HepG2 (cell line): ENCODE results near the gene ZFP69B. TPM values are rescaled to one million over a fixed set of nuclear protein-coding genes. Genes with fewer than 3 reads are reported as not detected.

ENCODE experiments used
- BORCS8-MEF2B ChIP-seq: sonication (generic); formaldehyde crosslinking; IDR thresholded peaks from 2 replicates; pipeline ENCODE4 v1.8.0; 2022; ENCODE audit warnings: mild to moderate bottlenecking, missing genetic modification reagents
- CHD2 ChIP-seq: IDR thresholded peaks from 2 replicates; pipeline ENCODE4 v1.6.1; 2011; ENCODE audit warnings: low read depth, low read length, improper control_type of control experiment
- FIP1L1 ChIP-seq: fragments of 200-400 bp; formaldehyde crosslinking; IDR thresholded peaks from 2 replicates; pipeline ENCODE4 v1.6.1; 2018; ENCODE audit warnings: low read depth, mild to moderate bottlenecking, low read length, moderate library complexity, borderline replicate concordance; ENCODE audit not compliant: insufficient read depth
- RCOR2 ChIP-seq: IDR thresholded peaks from 2 replicates; pipeline ENCODE4 v1.6.1; 2016; ENCODE audit warnings: missing biosample characterization, missing genetic modification reagents
- ZNF138 ChIP-seq: sonication (generic); formaldehyde crosslinking; IDR thresholded peaks from 2 replicates; pipeline ENCODE4 v1.5.0; 2020; ENCODE audit warnings: mild to moderate bottlenecking, low read depth, missing genetic modification reagents
- ZNF501 ChIP-seq: sonication (generic); formaldehyde crosslinking; IDR thresholded peaks from 2 replicates; pipeline ENCODE4 v1.5.1; 2020; ENCODE audit warnings: mild to moderate bottlenecking, moderate library complexity, missing genetic modification reagents
- ZNF570 ChIP-seq: sonication (generic); formaldehyde crosslinking; IDR thresholded peaks from 2 replicates; pipeline ENCODE4 v1.4.0; 2020; ENCODE audit warnings: mild to moderate bottlenecking, missing genetic modification reagents, borderline replicate concordance
- ZNF674 ChIP-seq: sonication (generic); formaldehyde crosslinking; IDR thresholded peaks from 2 replicates; pipeline ENCODE4 v1.5.0; 2020; ENCODE audit warnings: low read depth, mild to moderate bottlenecking, missing genetic modification reagents
- ZNF772 ChIP-seq: sonication (generic); formaldehyde crosslinking; IDR thresholded peaks from 2 replicates; pipeline ENCODE4 v1.5.0; 2020; ENCODE audit warnings: mild to moderate bottlenecking, missing genetic modification reagents
- ZNF773 ChIP-seq: sonication (generic); formaldehyde crosslinking; IDR thresholded peaks from 2 replicates; pipeline ENCODE4 v1.4.0; 2020; ENCODE audit warnings: missing genetic modification reagents, borderline replicate concordance
- polyA plus RNA-seq, 8 experiments: library from polyadenylated mRNA; depleted of rRNA in 3 of 8; stranded (reverse) in 7 of 8; unstranded in 1 of 8; fragments of >200 nt; fragmentation: Illumina TruSeq in 4 of 8; extraction: Trizol in 4 of 8; gene quantifications; 2 replicates each; pipeline versions ENCODE4 v1.2.1 to v1.2.3, GENCODE V29; 2011 to 2016; ENCODE audit warnings: low read depth in 4 of 8, missing spikeins in 1 of 8, mixed read lengths in 1 of 8; ENCODE audit not compliant: insufficient read depth in 1 of 8
- total RNA-seq, 5 experiments: library from RNA; depleted of rRNA; stranded (reverse); fragments of >200 nt; fragmentation: Illumina TruSeq; extraction: Trizol; gene quantifications; 2 replicates each; pipeline ENCODE4 v1.2.3, GENCODE V29; 2016; ENCODE audit warnings: low read depth in 1 of 5
- TF ChIP-seq, protein P1 (sequence below): sonication (generic); formaldehyde crosslinking; IDR thresholded peaks from 2 replicates; pipeline ENCODE4 v1.5.0; 2020; ENCODE audit warnings: mild to moderate bottlenecking, missing genetic modification reagents, borderline replicate concordance
- TF ChIP-seq, protein P2 (sequence below): IDR thresholded peaks from 2 replicates; pipeline ENCODE4 v1.6.1; 2018; ENCODE audit warnings: missing genetic modification reagents
- TF ChIP-seq, protein P3 (sequence below): sonication (generic); formaldehyde crosslinking; IDR thresholded peaks from 2 replicates; pipeline ENCODE4 v1.4.0; 2020; ENCODE audit warnings: mild to moderate bottlenecking, missing genetic modification reagents
- TF ChIP-seq, protein P4 (sequence below): sonication (generic); formaldehyde crosslinking; IDR thresholded peaks from 2 replicates; pipeline ENCODE4 v1.4.0; 2020; ENCODE audit warnings: missing genetic modification reagents

Gene ZFP69B
- total and polyA plus RNA-seq, 2 of the 13 experiments (the other 11 are each of a cell fraction or from before 2014, with no cell fraction given), result 4.6 to 7.7 TPM

DNA sequence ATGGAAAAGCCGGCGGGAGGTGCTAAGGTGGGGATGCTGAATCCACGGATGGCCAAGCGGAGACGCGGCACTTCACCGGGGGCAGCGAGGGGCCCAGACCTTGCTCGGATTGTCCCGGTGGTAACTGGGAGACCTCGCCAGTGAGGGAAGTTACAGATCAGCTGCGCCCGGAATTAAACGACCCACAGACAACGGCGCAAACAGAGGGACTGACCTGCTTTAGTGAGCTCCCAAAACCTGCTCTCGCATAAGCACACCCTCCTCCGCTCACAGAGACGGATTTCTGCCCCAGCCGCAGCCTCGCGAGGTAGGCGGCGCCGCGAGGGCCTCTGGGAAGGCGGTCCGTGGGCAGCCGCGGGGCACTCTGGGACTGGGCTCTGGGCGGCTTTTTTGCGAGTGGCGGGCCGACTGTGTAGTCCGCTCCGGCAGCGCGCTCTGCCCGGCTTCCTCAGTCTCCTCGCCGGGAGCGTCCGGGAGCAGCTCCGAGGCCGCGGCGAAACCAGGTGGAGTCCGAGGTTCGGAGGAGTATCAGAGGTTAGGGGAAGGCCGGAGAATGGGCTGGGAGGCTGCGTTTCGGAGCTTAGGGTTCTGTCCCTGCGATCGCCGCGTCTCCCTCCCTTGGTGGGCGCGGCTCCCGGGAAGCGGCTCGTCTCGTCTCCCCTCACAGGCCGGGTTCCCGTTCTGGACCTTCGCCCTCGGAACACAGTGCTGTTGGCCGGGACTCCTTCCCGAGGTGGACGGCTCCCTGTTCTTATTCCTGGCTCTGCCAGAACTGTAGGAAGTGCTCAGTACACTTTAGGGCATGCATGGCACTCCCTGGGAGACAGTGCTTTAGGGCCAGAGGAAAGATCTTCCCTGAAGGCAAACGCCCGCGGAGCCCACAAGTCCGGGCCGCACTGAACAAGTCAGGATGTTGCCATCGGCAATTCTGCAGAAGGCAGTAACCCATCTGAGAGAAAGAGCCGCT is 58.4 kb downstream of the ZFP69B start, which contains the start of gene EXO5 (continued):
- TF ChIP-seq, protein P1, sequence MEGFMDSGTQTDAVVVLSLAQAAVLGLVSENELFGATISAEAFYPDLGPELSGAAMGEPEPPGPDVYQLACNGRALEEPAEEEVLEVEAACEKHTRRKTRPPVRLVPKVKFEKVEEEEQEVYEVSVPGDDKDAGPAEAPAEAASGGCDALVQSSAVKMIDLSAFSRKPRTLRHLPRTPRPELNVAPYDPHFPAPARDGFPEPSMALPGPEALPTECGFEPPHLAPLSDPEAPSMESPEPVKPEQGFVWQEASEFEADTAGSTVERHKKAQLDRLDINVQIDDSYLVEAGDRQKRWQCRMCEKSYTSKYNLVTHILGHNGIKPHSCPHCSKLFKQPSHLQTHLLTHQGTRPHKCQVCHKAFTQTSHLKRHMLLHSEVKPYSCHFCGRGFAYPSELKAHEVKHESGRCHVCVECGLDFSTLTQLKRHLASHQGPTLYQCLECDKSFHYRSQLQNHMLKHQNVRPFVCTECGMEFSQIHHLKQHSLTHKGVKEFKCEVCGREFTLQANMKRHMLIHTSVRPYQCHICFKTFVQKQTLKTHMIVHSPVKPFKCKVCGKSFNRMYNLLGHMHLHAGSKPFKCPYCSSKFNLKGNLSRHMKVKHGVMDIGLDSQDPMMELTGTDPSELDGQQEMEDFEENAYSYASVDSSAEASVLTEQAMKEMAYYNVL (CRISPR knock-in tag), result peak; percentile 68; the same call in 1 of the 2 replicates
- TF ChIP-seq BORCS8-MEF2B (peak; percentile 62; the same call in 1 of the 2 replicates), FIP1L1 (no peak), ZNF501 (CRISPR knock-in tag) (peak; percentile 77), ZNF772 (peak; percentile 73), ZNF138 (CRISPR knock-in tag) (no peak), CHD2 (peak; percentile 90), ZNF570 (CRISPR knock-in tag) (no peak), ZNF674 (no peak), ZNF773 (CRISPR knock-in tag) (no peak), RCOR2 (no peak)
- TF ChIP-seq, protein P2, sequence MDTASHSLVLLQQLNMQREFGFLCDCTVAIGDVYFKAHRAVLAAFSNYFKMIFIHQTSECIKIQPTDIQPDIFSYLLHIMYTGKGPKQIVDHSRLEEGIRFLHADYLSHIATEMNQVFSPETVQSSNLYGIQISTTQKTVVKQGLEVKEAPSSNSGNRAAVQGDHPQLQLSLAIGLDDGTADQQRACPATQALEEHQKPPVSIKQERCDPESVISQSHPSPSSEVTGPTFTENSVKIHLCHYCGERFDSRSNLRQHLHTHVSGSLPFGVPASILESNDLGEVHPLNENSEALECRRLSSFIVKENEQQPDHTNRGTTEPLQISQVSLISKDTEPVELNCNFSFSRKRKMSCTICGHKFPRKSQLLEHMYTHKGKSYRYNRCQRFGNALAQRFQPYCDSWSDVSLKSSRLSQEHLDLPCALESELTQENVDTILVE (CRISPR knock-in tag), result peak; percentile 49; the same call in 1 of the 2 replicates
- TF ChIP-seq, protein P3, sequence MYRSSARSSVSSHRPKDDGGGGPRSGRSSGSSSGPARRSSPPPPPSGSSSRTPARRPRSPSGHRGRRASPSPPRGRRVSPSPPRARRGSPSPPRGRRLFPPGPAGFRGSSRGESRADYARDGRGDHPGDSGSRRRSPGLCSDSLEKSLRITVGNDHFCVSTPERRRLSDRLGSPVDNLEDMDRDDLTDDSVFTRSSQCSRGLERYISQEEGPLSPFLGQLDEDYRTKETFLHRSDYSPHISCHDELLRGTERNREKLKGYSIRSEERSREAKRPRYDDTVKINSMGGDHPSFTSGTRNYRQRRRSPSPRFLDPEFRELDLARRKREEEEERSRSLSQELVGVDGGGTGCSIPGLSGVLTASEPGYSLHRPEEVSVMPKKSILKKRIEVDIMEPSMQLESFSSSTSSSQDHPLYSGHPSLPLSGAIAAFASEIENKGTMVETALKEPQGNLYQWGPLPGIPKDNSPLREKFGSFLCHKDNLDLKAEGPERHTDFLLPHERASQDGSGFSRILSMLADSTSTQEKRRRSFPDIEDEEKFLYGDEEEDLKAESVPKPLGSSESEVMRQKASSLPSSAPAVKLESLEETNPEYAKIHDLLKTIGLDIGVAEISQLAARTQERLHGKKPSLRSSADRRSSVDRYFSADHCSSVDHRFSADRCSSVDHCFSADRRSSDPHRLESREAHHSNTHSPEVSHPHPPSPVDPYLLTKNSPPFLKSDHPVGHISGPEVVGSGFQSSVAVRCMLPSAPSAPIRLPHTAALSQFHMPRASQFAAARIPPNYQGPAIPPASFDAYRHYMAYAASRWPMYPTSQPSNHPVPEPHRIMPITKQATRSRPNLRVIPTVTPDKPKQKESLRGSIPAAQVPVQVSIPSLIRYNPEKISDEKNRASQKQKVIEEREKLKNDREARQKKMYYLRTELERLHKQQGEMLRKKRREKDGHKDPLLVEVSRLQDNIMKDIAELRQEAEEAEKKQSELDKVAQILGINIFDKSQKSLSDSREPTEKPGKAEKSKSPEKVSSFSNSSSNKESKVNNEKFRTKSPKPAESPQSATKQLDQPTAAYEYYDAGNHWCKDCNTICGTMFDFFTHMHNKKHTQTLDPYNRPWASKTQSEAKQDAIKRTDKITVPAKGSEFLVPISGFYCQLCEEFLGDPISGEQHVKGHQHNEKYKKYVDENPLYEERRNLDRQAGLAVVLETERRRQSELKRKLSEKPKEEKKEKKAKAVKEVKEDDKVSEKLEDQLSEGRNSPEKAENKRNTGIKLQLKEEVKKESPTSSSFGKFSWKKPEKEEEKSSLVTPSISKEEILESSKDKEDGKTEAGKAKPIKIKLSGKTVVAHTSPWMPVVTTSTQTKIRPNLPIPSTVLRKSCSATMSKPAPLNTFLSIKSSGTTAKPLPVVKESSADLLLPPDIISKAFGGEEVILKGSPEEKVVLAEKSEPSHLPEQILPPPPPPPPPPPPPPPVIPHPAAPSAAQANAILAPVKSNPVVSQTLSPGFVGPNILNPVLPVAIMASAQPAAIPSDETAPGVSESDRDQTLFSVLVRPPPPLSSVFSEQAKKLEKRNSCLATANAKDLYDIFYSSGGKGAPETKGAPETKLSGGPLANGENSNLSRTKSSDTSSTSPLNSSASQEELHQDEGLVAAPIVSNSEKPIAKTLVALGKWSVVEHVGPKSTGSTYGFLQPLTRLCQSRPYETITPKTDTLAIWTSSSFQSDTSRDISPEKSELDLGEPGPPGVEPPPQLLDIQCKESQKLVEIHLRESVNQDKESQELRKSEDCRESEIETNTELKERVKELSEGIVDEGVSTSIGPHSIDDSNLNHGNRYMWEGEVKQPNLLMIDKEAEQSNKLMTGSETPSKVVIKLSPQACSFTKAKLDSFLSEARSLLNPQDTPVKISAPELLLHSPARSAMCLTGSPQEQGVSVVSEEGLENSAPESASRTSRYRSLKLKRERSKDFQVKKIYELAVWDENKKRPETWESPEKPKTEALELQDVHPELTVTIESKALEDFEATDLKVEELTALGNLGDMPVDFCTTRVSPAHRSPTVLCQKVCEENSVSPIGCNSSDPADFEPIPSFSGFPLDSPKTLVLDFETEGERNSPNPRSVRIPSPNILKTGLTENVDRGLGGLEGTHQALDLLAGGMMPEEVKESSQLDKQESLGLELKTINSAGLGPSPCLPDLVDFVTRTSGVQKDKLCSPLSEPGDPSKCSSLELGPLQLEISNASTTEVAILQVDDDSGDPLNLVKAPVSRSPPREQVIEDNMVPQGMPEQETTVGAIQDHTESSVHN (CRISPR knock-in tag), result peak; percentile 82; the same call in 1 of the 2 replicates
- TF ChIP-seq, protein P4, sequence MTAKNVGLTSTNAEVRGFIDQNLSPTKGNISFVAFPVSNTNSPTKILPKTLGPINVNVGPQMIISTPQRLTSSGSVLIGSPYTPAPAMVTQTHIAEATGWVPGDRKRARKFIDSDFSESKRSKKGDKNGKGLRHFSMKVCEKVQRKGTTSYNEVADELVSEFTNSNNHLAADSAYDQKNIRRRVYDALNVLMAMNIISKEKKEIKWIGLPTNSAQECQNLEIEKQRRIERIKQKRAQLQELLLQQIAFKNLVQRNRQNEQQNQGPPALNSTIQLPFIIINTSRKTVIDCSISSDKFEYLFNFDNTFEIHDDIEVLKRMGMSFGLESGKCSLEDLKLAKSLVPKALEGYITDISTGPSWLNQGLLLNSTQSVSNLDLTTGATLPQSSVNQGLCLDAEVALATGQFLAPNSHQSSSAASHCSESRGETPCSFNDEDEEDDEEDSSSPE (CRISPR knock-in tag), result peak; percentile 89
